Middle frontal gyrus (tissue), 1 donor: ENCODE data around the gene GLB1L2.
"Not testable (repeated sequence)": the region's sequence is repeated elsewhere in the genome, so short reads cannot be mapped to it uniquely, and the experiment has no call there.

ENCODE experiments used
- DNase-seq: peaks from one replicate; pipeline ENCODE4 v3.0.0-alpha.2; 2015; ENCODE audit warnings: low spot score; ENCODE audit errors: extremely low spot score

The GLB1L2 gene

DNA sequence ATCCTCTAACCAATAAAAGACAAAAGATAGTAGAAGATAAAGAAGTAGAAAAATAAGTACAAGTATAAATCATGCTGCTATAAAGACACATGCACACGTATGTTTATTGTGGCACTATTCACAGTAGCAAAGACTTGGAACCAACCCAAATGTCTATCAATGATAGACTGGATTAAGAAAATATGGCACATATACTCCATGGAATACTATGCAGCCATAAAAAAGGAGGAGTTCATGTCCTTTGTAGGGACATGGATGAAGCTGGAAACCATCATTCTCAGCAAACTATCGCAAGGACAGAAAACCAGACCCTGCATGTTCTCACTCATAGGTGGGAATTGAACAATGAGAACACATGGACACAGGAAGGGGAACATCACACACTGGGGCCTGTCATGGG is 10.4 kb upstream of the GLB1L2 start:
- DNase-seq = not testable (repeated sequence)

DNA sequence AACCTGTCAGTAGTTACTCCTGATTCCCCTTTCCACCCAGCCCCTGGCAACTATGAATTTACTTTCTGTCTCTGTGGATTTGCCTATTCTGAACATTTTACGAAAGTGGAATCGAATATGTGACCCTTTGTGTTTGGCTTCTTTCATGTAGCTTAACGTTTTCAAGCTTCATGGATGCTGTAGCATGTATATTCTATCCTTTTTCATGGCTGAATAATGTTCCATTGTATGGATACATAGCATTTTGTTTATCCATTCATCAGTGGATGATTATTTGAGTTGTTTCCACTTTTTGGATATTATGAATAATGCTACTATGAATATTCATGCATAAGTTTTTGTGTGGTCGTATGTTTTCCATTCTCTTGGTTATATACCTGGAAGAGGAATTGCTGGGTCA is 9.2 kb upstream of the GLB1L2 start:
- DNase-seq = no peak

DNA sequence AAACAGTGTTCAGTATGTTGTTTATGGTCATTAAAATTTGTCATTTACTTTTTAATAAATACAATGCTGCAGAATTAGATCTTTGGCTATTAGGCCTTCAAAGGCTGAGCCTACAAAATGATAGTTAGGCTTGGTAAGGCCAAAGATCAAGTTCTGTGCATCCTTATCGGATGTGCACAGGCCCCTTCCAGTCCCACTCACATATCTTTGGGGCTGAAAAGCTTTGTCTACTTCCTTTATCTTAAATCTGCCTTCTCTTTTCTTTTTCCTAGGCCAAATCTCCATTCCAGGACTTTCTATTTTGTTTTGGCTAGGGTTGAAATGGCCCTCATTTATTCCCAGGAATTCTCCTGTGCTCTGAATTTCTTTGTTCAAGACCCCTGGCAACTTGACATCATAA is 3.4 kb upstream of the GLB1L2 start:
- DNase-seq = no peak

DNA sequence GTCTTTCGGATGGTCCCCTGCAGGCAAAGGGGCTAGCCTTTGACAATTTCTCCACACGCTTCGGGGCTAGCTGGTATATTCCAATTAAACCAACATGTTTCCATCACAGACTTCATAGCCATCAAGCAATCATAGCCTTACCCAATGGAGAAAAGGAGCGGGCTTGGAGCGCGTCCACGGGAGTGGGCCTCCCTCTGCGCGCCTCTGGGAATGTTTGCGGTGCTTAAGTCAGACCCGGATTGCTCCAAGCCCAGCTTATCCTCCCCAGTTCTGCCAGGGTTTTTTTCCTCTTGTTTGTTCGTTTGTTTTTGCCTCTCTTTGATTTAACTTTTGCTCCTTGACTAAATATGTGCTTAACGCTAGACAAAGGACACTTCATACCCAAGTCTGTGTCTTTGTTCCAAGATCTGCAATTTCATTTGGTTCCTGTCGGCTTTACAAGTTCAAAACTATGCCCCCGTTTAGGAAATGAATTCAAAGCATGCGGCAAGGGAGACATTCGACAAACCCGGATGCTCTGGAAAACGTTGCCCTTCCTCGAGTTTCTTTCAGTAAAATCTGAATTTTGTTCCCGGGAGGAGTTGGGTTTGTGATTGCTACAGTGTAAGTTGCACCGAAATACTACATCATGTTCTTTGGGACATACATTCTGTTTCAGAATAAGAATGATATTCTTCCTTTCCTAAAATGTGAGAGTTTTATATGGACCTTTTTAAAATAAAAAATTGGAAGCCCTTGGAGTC is 1.0 kb upstream of the GLB1L2 start:
- no peak for DNase-seq

DNA sequence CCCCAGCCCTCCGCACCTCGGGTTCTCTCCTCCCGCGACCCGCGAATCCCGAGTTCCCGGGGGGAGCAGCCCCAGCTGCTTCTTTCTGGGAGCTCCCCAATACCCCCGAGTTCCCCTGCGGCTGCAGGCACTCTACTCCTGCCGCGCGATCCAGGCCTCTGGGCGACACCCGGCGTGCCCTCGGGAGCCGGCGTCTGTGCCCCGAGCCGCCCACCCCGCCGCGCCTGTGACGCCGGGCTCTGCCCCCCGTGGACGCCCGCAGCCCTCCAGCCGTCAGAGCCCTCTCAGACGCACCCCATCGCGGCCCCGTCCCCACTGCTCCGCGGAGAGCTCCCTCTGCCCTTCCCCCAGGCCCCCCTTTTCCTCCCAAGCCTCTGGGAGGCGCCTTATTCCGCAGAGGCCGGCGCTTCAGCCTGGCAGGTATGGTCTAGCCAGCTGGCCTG is 422 bp downstream of the GLB1L2 start:
- no peak for DNase-seq

DNA sequence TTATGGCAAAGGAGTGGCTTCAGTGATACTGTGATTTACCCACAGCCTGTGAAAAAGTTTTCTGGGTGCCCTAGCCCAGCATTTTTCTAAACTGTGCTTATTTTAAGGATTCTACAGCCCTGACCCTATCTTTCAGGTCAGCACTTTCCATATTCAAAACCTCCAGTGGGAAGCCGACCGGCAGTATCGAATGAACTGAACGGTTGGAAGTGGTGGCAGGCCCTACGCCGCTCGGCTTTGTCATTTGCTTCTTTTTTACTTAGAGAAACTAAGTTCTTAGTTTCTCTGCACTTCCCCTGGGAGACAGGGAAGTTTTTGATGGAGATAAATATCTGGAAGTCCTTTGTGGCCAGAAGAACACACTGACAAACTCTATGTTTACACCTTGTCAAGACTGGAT is 994 bp downstream of the GLB1L2 start:
- DNase-seq = no peak

DNA sequence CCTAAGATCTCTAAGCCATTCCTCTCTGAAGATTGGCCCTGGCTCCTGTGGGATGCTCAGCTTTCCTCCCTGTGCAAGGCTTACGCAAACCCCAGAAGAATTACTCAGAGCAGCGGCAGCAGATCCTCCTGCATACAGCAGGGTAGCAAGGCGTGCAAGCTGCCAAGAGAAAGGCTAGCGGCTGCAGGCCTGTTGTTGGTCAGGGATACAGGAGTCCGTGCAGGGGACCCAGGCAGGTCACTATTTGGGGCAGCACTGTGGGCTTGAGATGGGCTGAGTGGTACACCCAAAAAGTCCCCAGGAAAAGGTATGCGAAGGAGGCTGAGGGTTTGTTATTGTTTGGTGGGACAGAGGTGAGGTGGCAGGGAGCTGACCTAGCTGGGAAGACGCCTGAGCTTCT is 1.5 kb downstream of the GLB1L2 start:
- DNase-seq = no peak

DNA sequence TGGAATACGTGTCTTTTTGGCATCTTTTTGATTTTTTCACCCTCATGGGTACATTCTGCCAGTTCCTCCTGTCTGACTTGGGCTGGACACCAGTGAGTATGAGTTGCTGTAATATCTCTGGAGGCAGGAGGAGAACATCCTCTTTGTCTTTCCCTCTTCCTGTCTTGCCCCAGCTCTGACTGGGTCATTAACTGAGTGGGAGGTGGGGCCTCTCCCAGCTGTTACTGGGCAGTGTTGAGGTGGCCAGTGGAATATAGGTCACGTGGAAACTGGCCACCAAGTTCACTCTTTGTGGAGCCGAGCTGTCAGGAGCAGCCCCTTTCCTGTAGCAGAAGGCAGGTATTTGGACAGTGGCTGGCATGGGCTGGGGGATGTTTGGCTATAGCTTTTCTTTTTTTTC is 2.2 kb downstream of the GLB1L2 start:
- no peak for DNase-seq

DNA sequence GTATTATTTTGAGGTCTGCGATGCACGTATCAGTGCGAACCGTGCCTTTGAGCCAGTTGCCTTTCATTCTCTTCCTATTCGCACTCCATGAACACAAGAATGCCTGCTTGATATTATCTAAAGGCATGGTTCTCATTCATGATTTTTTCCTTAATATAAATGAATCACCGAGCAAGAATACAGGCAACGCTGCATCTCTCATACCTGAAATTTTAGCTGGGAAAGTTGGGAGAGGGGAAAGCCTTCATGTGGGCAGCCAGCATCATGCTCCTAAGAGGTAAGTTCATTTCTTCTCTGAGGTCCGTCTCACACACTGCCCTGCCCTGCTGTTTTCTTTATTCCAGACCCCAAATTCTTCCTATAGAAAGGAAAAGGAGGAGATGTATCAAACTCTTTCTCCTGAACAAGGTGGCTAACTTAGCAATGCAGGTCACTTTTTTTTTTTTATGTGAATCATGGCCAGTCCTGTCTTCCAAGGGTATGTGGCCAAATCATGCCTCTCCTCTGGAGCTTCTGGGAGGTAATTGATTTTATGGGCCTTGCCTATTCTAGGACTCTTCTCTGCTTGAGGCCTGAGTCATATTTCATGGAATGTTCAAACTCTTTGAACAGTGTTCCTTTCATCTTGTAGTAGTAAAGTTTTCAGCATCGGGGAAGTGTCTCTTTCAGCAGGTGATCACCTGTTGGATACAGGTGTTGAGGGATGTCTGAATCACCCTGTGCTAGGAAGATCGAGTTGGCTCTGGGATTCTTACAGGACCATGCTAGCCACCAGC is 3.2 kb downstream of the GLB1L2 start:
- no peak for DNase-seq

DNA sequence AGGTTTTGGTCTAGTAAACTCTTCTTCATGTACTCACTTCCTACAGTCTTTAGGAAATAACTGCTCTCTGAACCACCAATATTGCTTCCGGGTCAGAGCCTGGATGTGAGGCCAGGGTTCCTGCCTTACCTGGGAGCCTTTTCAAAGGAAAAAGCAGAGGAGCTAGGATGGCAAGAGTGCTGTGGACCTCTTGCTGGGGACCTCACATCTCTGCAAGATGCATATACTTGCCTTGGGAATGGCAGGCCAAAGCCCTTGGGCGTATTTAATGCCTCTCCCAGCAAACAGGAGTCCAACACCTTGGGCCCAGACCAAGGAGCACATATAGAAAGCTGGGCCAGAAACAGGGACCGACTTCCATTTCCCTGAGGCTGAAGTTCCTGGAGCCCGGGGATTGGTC is 5.3 kb downstream of the GLB1L2 start:
- no peak for DNase-seq

DNA sequence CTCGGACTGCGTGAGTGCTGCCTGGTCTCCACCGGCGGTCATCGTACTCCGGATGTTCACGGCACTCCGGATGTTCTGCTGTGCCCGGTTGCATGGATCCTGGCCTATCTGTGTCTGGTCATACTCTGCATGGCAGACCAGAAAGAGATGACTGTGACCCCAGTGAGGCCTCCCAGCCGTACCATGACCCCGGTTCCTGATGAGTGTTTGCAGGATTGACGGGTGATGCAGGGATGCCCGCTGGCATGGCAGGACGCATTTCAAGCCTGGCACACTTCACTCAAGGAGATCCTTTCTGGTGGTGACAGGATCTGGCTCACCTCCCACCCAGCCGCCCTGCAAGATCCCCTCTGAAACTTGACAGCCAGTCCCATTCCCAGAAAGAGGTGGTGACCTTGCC is 6.3 kb downstream of the GLB1L2 start:
- DNase-seq = no peak

DNA sequence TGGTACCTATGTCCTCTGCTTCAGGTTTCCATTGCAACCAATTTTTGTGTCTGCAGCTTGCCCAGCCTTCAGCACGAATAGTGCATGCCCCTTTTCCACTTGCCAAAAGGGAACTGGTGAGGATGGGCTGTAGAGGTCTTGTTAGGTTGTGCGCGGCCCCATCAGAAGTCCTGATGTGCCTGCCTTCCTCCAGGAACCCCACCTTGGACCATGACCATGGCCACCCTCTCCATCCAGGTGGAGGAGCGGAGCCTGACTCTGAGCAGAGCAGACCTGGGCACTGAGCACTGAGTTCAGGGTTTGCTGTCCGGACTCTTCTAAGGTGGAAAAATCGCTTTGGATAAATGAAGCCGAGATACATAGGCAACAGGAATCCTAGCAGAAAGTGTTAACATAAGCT is 6.9 kb downstream of the GLB1L2 start:
- no peak for DNase-seq

DNA sequence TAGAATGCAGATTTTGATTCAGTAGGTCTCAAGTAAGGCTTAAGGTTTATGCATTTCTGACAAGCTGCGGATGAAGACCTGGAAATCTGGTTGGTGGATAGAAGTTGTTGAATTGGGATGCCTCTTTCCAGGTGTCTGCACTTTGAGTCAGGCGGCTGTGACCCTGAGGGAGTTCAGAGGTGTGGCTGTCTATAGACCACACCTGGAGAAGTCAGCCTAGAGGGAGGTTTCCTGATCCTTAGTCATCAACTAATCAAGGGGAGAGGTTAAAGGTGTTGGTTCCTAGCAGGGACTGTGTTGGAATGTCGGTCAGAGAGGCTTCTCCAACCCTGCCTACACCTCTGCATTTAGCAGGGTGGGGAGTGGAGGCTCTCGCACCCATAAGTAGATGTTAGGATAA is 8.0 kb downstream of the GLB1L2 start:
- no peak for DNase-seq

DNA sequence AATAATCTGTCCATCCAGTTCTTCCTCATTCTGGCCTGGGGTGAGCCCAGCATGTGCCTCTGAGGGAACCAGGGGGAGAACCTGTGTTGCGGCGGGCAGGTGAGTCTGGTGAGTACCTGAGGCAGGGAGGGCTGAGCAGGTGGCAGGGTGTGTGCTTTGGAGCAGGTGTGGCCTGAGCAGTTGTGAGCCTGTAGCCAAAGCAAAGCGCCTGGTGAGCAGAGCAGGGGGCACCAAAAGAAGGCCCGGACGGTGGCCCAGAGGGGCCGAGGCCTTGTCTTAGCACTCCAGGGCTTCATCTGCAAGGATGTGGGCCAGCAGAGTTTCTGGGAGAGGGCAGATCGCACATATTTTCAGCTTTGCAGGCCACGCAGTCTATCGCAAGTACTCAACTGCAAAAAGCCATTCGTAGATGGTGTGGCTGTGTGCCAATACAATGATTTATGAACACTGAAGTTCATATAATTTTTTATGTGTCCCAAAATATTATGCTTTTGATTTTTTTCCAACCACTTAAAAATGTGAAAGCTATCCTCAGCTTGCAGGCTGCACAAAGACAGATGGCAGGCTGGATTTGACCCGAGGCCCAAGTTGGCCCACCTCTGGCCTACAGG is 8.7 kb downstream of the GLB1L2 start:
- DNase-seq = no peak

DNA sequence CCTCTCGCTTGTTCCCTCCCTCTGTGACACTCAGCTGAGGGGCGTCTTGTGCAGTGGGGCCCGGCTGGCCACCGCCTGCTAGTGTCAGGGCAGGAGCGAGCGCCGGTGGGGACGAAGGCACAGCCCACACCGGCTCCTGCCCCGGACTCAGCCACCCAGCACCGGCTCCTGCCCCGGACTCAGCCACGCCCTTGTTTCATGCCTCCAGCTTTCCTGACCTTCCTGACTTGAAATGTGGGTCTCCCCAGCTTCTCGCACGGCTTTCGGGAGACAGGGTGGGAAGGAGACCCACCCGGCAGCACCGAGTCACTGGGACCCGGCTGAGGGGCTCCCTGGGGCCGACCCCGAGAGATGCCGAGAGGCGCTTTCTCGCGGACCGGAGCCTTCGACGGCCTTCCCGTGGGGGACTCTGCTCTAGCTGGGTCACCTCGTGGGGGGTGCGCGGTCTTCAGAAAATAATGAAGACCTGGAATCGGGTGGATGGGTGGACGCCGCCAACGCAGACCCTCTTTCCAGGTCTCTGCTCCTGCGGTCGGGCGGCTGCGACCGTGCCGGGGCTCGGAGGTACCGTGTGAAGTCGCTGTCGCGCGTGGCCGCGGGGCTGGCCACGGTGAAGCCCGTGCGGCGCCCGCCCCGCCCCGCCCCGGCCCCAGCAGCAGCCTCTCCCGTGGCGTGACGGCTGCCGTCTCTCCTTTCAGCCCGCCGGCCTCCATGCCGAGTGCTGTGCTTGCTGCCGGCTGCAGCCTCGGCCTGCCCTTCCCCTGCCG is 10.2 kb downstream of the GLB1L2 start:
- no peak for DNase-seq

DNA sequence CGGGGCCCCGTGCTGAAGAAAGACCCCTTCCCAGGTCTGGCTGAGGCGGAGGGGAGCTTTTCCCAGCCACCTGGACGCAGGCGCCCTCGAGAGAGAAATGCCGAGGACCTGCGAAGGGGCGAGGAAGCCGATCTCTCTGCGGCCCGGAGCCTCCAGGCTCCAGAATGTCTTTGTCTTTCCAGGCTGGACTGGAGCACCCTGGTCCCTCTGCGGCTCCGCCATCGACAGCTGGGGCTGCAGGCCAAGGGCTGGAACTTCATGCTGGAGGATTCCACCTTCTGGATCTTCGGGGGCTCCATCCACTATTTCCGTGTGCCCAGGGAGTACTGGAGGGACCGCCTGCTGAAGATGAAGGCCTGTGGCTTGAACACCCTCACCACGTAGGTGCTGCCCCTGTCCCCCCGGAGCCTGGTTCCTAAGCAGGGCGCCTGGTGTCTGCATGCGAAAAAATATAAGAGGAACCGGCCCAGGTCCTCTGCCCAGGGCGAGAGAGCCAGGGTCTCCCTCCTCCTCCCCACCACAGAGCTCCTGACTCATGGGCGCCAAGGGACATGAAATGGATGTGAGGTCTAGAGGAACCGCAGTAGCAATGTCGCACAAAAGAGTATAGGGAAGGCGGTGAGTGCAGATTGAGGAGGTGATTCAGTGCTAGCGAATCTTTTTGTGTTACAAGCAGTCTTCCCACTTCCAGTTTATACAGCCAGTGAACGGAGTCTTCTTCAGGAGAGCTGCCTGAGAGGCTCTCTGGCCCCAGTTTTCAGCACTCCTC is 11.0 kb downstream of the GLB1L2 start:
- DNase-seq = no peak

DNA sequence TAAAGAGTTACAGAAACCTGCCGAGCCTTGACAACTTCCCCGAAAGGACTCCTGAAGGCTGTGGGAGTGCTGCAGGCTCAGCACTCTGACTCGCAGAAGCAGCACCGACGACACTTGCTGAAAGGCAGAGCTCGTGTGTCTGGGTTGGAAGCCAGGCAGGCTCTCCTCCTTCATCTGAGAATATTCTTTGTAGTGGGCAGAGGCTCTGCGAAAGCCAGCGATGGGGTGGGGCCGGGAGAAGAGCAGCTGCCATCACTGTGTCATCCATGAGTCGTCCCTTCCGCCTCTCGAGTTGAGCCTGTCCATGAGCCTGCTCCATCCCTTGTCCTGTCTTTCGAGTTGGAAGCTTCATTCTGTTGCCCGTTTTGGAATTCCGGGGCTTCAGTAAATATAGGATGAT is 11.9 kb downstream of the GLB1L2 start:
- DNase-seq = no peak

DNA sequence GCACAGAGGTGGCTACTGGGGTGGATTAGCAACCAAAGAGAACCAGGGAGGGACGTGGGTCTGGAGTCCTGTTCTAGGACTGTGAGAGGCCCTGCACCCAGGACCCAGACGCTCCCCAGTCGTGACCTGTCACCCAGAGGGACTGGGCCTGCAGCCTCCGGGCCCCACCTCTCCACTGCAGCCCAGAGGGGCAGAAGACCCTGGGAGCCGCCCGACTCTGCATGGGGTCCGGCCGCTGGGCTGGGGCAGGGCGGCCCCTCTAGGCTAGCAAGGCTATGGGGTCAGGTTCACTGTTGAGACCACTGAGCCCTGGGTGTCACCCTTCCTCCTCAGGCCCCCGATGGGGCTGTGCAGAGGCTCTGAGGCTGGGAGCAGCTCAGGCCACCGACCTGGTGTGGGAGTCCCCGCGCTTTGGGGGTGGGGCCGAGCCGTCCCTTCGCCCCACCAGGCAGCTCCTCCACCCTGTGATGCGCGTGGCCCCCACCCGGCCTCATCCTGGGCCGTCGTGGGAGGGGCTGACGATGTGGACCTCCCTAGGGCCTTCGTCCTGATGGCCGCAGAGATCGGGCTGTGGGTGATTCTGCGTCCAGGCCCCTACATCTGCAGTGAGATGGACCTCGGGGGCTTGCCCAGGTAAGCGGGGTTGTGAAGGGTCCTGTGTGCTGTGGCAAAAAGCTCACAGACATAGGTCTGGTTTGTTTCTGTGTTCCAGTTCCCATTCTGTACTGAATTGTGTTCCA is 12.9 kb downstream of the GLB1L2 start:
- DNase-seq = not testable (repeated sequence)

DNA sequence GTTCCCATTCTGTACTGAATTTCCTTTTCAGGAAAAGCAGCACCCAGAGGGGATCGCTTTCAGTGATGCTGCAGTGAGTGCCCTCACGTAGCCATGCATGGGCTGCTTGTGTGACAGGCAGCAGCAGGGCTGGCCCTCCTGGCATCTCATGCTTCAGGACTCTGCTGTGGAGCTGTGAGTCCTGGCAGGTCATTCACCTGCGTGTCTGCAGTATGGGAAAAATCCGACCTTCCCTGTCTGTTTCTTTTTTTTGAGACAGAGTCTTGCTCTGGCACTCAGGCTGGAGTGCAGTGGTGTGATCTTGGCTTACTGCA is 13.4 kb downstream of the GLB1L2 start:
- DNase-seq = no peak
